ENCODE data around the gene ACER2. TPM values are rescaled to one million over a fixed set of nuclear protein-coding genes. Genes with fewer than 3 reads are reported as not detected.

The ACER2 gene
- polyA plus RNA-seq, 10 donors = 0.99 to 2.3 (median 1.5) TPM

- no peak for DNase-seq
Measured at GRCh38 chr9:19451240-19452087, 42.7 kb downstream of the ACER2 start.

- peak in 1 of 3 donors; percentile 17 for DNase-seq
Measured at GRCh38 chr9:19456426-19456825, 47.6 kb downstream of the ACER2 start.

GRCh38 chr9:19456996-19457692 lies 48.3 kb downstream of the ACER2 start:
- DNase-seq = peak; percentile 72 to 91 (median 85)

- DNase-seq = no peak
Measured at GRCh38 chr9:19457693-19458009, 48.8 kb downstream of the ACER2 start.

GRCh38 chr9:19460243-19460642 lies 51.4 kb downstream of the ACER2 start:
- DNase-seq = peak in 1 of 3 donors; percentile 45

GRCh38 chr9:19461135-19461534 lies 52.3 kb downstream of the ACER2 start:
- DNase-seq = no peak

- no peak for DNase-seq
Measured at GRCh38 chr9:19464061-19464763, 55.4 kb downstream of the ACER2 start.

- DNase-seq = peak; percentile 48 to 78 (median 62)
Measured at GRCh38 chr9:19464764-19465585, 56.2 kb downstream of the ACER2 start.

GRCh38 chr9:19465586-19466279 lies 56.9 kb downstream of the ACER2 start:
- peak in 1 of 3 donors; percentile 20 for DNase-seq

GRCh38 chr9:19466280-19466639 lies 57.5 kb downstream of the ACER2 start:
- no peak for DNase-seq

- no peak for DNase-seq
Measured at GRCh38 chr9:19469271-19469670, 60.5 kb downstream of the ACER2 start.

GRCh38 chr9:19470567-19470966 lies 61.8 kb downstream of the ACER2 start:
- DNase-seq = no peak

GRCh38 chr9:19470981-19471650 lies 62.3 kb downstream of the ACER2 start:
- DNase-seq = no peak

- peak in 2 of 3 donors; percentile 43 to 73 for DNase-seq
Measured at GRCh38 chr9:19471737-19472648, 63.2 kb downstream of the ACER2 start.

GRCh38 chr9:19473605-19474004 lies 64.8 kb downstream of the ACER2 start:
- DNase-seq = no peak

- DNase-seq = no peak
Measured at GRCh38 chr9:19479874-19480273, 71.1 kb downstream of the ACER2 start.

- DNase-seq = no peak
Measured at GRCh38 chr9:19480345-19480744, 71.5 kb downstream of the ACER2 start.

- DNase-seq = peak; percentile 16 to 49 (median 41)
Measured at GRCh38 chr9:19481121-19481870, 72.5 kb downstream of the ACER2 start.

GRCh38 chr9:19481971-19482404 lies 73.2 kb downstream of the ACER2 start:
- DNase-seq = peak in 1 of 3 donors; percentile 37
